HG03064 (cell line): ENCODE data around the gene CACNA1S.
A peak's percentile ranks its signal among the peaks of the same experiment; 100 is the strongest.

Experiments used
- ATAC-seq: cut with Tn5 transposase; IDR thresholded peaks from one replicate; pipeline ENCODE4 v1.9.1; 2021; ENCODE audit warnings: low read depth; ENCODE audit not compliant: unreplicated experiment

Gene CACNA1S

GRCh38 chr1:201119206-201120197, 7.3 kb upstream of the CACNA1S start:
- ATAC-seq: no peak

GRCh38 chr1:201116091-201116490, 3.9 kb upstream of the CACNA1S start:
- no peak for ATAC-seq

DNA sequence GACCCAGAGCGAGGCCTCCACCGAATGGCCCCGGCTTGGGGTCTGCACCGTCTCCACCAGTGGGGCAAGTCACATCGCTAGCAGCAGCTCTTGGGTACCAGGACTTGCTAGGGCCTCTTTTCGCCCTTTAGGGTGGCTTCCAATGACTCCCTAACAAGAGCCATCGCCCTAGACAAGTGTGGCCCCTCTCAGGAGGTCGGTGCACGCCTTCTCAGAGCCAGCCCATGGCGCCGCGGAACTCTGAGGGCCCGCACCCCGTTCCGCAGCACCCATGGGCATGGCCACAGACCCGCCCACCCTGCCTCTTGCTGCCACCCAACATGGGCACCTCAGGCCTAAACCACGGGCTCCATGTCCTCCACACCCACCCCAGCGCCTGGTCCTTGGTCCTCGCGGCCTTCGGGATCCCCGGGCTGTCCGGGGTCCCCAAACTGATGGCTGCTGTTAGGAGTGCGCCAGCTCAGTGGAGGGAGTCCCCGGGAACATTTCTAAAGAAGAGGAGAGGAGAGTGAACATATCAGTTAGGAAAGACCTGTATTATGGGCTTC, 3.2 kb upstream of the CACNA1S start:
- no peak for ATAC-seq

GRCh38 chr1:201114245-201115131, 2.3 kb upstream of the CACNA1S start:
- ATAC-seq: peak; percentile 89

DNA sequence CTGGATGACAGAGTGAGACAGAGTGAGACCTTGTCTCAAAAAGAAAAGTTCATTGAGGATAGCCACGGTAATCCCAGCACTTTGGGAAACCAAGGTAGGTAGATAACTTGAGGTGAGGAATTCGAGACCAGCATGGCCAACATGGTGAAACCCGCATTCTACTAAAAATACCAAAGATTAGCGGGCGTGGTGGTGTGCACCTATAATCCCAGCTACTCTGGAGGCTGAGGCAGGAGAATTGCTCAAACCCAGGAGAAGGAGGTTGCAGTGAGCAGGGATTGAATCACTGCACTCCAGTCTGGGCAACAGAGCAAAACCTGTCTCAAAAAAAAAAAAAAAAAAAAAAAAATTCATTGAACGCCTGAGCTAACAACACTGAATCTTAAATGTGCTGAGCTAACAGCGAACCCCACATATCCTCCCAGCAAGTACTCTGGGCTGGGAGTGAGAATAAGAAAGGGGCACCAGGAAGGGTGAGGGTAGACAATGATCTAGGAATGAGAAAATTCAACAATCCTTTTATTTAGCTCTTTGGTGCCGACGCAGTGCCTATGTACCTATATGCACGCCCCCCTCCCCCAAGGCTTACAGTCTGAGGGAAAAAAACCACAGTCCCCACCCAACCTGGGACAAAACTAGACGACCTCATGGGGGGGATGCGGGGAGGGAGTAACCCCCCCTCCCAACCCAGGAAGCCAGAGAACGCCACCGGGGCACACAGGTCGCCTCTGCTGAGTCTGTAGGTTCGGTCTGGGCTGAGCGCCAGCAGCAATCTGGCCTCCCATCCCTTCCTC, 1.4 kb upstream of the CACNA1S start:
- no peak for ATAC-seq

GRCh38 chr1:201112926-201113325, 700 bp upstream of the CACNA1S start:
- ATAC-seq: no peak

DNA sequence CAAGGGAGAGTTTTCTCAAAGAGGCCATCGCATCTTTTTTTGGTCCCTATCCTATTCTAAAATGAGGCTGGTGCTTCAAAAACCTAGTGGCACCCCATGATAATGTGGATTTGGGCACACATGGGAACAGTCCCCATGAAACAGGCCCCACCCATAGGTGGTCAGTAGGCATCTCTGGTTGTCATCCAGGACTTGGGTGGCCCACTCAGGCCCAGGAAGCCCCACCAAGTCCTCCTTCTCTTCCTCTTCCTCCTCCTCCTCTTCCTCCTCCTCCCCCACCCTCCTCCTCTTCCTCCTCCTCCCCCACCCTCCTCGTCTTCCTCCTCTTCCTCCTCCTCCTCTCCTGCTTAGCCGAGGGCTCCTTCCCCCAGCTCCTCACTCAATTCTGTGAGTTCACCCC, 554 bp downstream of the CACNA1S start:
- ATAC-seq: no peak

DNA sequence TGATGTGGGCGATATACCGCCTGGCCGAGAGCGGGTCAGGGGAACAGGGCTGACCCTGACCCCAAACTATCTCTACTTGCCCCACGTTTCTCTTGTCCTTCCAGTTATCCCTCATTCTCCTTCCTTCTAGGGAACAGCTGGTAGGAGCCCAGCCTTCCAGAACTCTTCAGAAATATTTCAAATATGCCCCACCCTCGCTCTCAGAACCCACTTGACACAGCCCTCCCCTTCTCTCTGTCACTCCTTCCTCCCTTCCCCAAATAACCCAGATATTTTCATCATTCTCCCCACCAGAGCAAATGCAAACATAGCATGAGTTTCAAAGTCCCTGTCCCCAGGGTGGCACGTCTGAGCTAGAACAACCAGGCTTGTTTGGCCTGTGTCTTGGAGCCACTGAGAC, 1.1 kb downstream of the CACNA1S start:
- ATAC-seq: no peak

GRCh38 chr1:201110616-201111015, 1.6 kb downstream of the CACNA1S start:
- ATAC-seq: no peak

DNA sequence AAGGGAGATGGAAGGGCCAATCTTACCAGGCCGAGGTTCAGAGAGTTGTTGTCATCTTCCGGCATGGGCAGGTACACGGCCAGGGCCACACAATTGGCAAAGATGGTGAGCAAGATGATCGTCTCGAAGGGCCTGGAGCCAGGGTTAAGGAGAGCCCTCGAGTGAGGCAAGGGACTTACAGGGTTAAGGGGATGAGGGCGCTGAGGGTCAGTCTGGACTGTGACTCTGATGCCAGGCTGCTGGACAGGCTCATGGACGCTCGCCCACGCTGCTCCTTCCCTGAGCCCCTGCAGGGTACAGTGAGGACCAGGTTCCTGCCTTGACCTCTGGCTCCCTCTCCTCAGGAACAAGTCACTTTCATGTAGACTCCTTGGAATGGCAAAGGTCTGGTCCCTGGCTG, 2.1 kb downstream of the CACNA1S start:
- no peak for ATAC-seq

GRCh38 chr1:201109651-201110050, 2.6 kb downstream of the CACNA1S start:
- no peak for ATAC-seq

DNA sequence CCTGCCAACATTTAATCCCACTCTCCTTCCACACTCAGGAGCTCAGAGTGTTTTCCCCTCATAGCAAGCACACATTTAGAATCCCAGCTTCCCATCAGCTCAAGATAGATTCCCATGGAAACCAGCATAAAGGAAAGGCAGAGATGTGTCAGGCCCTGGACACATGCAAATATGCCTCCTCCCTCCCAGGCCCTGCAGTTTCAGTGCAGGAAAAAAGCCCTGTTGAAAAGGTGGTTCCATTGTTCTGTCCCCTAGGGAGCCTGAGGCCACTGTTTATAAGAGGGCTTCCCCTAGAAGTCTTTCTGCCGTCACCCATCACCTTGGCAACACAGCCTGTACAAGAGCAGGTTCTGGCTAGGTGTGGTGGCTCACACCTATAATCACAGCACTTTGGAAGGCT, 3.6 kb downstream of the CACNA1S start:
- no peak for ATAC-seq

DNA sequence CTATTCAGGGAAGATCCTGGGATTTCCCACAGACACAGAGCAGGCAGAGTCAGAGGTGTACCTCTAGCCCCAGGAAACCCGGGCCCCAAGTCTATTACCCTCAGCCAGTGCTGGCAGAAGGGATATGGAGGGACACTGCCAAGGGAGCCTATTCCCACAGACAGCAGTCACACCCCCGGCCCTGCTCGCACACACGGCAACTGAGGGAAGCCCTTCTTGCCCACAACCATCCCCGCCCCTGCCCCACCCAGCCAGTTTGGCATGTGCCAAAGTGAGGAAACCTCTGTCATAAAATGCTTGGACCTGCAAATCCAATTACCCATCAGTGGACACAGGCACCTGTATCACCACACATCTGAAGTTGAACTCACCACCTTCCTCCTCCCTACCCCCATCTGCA, 6.5 kb downstream of the CACNA1S start:
- no peak for ATAC-seq

DNA sequence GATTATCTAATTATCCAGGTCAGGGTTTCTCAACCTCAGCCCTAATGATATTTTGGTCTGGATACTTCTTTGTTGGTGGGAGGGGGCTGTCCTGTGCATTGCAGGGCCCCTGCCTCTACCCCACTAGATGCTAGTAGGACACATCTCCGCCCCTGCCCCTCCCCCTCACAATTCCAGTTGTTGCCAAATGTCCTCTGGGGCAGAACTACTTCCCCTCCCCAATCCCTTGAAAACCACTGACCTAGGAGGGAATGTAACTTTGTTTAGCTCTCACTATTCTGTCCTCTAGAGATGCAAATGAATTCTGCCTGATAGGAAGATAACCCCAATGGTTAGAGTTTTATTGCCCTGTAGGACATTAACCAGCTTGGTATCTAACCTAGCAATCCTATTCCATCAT, 8.1 kb downstream of the CACNA1S start:
- ATAC-seq: no peak

- ATAC-seq: no peak
Measured at GRCh38 chr1:201103666-201104065, 8.6 kb downstream of the CACNA1S start.

- no peak for ATAC-seq
Measured at GRCh38 chr1:201100169-201100930, 11.9 kb downstream of the CACNA1S start.

- no peak for ATAC-seq
Measured at GRCh38 chr1:201098992-201099677, 13.1 kb downstream of the CACNA1S start.

- ATAC-seq: no peak
Measured at GRCh38 chr1:201096977-201097856, 15.0 kb downstream of the CACNA1S start.
